GM18502 (cell line): ENCODE results near the gene PNMA1.
"Not testable (repeated sequence)": the region's sequence is repeated elsewhere in the genome, so short reads cannot be mapped to it uniquely, and the experiment has no call there.

Source experiments
- ATAC-seq: cut with Tn5 transposase; IDR thresholded peaks from one replicate; pipeline ENCODE4 v1.9.1; 2021; ENCODE audit warnings: mild to moderate bottlenecking; ENCODE audit not compliant: unreplicated experiment, poor library complexity

The PNMA1 gene

DNA sequence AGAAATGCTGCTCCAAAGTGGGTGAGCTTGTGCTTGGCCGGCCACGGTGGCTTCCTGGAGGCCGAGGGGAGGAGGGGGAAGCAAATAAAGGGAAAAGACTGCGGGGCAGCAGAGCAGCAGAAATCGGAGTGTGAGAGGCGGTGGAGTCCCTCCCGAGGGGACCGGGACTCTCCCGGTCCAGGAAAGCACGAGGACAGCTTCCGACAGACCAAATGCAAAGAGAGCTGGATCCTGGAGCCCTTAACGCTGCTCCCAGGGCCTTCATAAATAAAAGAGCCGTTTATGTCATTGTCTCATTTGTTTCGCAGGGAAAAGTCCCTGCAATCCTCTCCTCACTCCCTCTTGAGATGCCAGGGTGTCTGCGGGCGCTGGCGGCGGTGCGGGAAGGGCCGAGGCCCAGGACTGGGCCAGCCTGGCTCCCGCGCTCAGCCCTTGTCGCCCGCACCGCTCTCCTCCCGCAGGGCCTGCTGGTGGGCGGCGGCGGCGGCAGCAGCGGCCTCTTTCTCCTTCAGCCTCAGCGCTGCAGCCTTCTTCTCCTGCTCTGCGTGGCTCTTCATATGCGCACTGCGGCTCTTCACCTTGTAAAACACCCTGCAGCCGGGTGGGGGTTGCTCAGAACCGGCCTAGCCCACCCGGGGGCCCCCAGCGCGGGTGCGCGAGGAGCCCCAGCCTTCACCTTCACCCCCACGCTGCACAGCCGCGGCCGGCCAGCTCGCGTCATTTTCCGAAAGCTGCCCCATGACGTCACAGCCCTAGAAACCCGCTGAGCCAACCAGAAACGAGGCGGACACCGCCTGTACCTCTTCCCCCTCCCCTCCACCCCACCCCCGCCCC lies 4.5 kb upstream of the PNMA1 start:
- no peak for ATAC-seq

DNA sequence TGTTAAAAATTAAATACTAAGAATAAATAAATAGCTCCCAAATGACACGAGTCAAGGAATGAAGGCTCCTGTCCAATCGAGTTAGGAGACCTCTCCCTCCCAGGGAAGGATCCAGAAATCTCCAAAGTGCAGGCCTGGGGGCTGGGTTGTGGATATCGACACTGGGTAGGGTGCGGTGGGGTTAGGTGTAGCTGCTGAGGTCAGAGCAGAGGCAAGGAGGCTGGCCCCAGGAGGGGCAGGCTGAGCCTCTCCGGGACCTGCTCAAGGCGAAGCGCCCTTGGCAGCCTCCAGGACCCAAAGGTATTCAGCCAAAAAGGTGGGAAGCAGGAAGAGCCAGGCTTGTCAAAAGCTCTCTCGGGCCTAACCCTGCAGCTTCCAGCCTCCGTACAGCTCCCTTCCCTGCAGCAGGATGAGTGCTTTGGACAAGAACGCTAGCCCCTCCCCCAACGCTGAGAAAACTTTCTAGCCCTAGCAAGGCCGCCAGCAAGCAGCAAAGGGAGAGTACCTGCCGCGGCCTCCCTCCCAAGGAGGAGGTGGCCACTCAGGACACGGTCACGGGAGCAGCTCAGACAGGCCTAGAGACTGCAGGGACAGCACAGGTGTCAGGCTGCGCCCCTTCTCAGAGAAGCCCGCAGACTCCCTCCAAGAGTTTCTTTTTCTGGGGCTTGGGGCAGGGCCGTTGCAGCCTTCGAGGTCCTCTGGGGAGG lies 3.7 kb upstream of the PNMA1 start:
- ATAC-seq, result no peak

GRCh38 chr14:73717266-73717665 lies 3.1 kb upstream of the PNMA1 start:
- no peak for ATAC-seq

DNA sequence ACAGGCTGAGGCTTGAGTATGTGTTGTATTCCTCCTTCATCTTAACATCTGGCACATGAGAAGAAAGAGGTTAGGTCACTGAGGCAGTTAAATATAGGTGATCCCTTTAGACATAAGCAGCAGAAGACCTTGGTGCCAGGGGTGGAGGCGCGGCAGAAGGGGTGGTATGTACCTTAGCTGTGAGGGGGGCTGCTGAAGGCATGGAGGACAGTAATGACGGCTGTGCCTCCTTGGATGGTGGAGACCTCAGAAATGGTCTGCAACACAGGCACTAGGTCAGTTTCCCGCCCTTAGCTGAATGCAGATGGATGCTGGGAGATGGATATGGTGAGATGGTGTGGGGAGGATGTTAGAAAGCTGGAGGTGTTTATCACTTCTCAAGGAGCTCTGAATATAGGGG lies 1.5 kb upstream of the PNMA1 start:
- ATAC-seq, result no peak

- no peak for ATAC-seq
Measured at GRCh38 chr14:73714656-73715081, 485 bp upstream of the PNMA1 start.

GRCh38 chr14:73713206-73713802 lies 880 bp downstream of the PNMA1 start:
- ATAC-seq, result no peak

- ATAC-seq, result no peak
Measured at GRCh38 chr14:73712540-73713180, 1.5 kb downstream of the PNMA1 start.

- ATAC-seq, result no peak
Measured at GRCh38 chr14:73712071-73712506, 2.1 kb downstream of the PNMA1 start.

- ATAC-seq, result no peak
Measured at GRCh38 chr14:73710737-73711136, 3.4 kb downstream of the PNMA1 start.

- no peak for ATAC-seq
Measured at GRCh38 chr14:73709904-73710469, 4.2 kb downstream of the PNMA1 start.

GRCh38 chr14:73708076-73708475 lies 6.1 kb downstream of the PNMA1 start:
- not testable (repeated sequence) for ATAC-seq

DNA sequence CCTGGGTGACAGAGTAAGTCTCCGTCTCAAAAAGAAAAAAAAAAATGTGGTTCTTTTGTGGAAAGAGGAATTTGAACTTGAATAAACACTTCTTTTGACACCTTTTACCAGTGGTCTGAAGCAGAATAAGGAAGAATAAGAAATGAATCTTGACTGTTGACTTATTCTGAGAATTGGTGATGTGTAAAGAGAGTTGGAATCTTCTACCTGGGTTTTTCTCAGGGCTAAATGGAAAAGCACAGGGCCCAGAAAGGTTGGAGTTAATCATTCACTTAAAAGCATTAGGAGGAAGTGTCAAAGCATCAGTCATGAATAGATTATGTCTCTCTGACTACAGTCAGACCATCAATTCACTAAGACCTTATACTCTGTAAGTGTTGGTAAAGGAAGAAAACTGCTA lies 13.9 kb downstream of the PNMA1 start:
- ATAC-seq, result no peak

- peak; percentile 84 for ATAC-seq
Measured at GRCh38 chr14:73696466-73697400, 17.5 kb downstream of the PNMA1 start.

- peak; percentile 67 for ATAC-seq
Measured at GRCh38 chr14:73695997-73696396, 18.2 kb downstream of the PNMA1 start.

GRCh38 chr14:73695082-73695481 lies 19.1 kb downstream of the PNMA1 start:
- ATAC-seq, result no peak

DNA sequence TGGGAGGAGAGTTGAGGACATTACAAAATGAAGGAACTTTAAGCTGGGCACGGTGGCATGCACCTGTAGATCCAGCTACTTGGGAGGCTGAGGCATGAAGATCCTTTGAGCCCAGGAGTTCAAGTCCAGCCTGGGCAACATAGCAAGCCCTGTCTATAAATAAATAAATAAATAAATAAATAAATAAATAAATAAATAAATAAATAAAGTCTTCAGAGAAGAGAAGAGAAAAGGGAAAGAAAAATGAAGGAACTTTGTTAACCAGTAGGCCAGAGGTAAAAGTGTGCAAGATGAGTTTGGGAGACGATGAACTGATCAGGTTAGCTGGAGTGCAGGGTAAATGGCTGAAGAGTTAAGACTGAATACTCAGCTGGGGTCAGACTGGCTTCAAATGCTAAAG lies 20.1 kb downstream of the PNMA1 start:
- no peak for ATAC-seq

GRCh38 chr14:73686901-73687300 lies 27.3 kb downstream of the PNMA1 start:
- no peak for ATAC-seq

- ATAC-seq, result no peak
Measured at GRCh38 chr14:73685328-73685727, 28.9 kb downstream of the PNMA1 start.

DNA sequence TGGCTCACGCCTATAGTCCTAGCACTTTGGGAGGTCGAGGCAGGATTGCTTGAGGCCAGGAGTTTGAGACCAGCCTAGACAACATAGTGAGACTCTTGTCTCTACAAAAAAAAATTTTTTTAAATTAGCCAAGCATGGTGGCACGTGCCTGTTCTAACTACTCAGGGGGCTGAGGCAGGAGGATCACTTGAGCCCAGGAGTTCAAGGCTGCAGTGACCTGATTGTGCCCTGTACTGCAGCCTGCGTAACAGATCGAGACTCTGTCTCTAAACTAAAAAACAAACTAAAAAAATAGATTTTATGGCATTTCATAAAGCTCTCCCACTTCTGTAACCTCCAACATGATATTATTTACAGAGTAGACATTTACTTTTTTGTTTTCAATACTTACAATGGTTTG lies 29.6 kb downstream of the PNMA1 start:
- ATAC-seq, result no peak
